GM12891 (cell line): ENCODE measurements around the gene PIGM.

Experiments used
- POLR2AphosphoS5 ChIP-seq: IDR thresholded peaks from 2 replicates; pipeline ENCODE4 v1.6.1; 2011; ENCODE audit warnings: low read depth, low read length, control low read depth
- TAF1 ChIP-seq: IDR thresholded peaks from 2 replicates; pipeline ENCODE4 v1.6.1; 2011; ENCODE audit warnings: low read depth, low read length, control low read depth

DNA sequence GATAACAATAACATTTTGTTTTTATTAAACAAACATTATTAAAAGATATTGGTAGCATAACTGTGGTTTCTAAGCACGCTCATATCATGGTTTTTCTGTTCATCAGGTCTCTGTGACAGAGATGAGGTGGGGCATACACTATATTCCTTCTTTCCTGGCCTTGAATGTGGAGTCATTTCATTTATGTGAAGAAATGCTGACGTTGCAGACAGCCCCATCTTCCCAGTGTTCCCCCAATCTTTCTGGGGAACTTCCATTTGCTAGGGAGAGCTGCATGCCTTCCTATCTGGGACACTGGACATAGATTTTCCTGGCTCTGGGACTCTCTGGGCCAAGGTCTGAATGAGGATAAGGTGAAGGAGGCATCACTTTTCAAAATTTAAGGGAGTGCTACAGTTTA, 30.4 kb downstream of the PIGM start:
- TF ChIP-seq POLR2AphosphoS5 (no peak), TAF1 (no peak)
